ENCODE data around the gene STAT4.

The STAT4 gene

DNA sequence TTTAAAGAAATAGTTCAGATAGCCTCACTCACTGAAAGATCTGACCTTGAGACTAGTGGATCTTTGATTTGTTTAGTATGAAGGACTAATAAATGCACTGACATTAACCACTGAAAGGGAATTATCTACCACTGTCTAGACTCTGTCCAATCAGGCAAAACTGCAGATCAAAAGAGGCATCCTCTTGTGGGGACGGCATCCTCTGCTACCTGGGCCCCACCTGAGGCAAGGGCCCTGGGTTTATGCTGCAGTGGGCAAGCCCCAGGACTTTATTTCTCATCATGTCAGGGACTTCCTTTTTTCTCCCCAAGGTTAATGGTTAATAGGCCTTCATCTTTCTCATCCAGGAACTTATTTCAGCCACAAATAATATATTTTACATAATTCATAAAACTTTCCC lies 169.1 kb downstream of the STAT4 start:
- Histone ChIP-seq H3K36me3 (ENCODE audit: control insufficient read depth in 2 of 2, insufficient read depth in 1 of 2, low read length in 2 of 2) (peaks cover 16 to 75% of the 10 kb centered on the region in 2 experiments; a peak in 2 of 3 replicates), H3K4me3 (ENCODE audit: low read depth, low read length) (no peak overlapping the region), H3K4me1 (ENCODE audit: control insufficient read depth, insufficient read depth, low read length) (peaks cover 13% of the 10 kb centered on the region), H3K9me3 (ENCODE audit: control insufficient read depth, insufficient read depth, low read depth, low read length) (no peaks in the 10 kb centered on the region), H3K27ac (ENCODE audit: extremely low read depth, low read depth, low read length) (no peak overlapping the region)
- ChIA-PET POLR2A (no interaction called here), CTCF (interaction anchor here (0.6 kb wide), 1 partner anchor 10 kb away, joined by 7 read pairs; no protein-coding TSS in a partner anchor)
- TF ChIP-seq ZNF623 (tag by site-specific recombination; IDR thresholded peaks at IDR 0.05) (no peak), GLIS1 (tag by site-specific recombination; IDR thresholded peaks at IDR 0.05) (no peak), RBAK (tag by site-specific recombination; IDR thresholded peaks at IDR 0.05) (no peak), ZNF423 (tag by site-specific recombination; IDR thresholded peaks at IDR 0.05) (no peak), SP3 (tag by site-specific recombination; IDR thresholded peaks at IDR 0.05) (no peak), ZNF707 (tag by site-specific recombination; IDR thresholded peaks at IDR 0.05) (no peak), ZNF354C (tag by site-specific recombination; IDR thresholded peaks at IDR 0.05; ENCODE audit: borderline replicate concordance, low read depth) (no peak), KLF8 (tag by site-specific recombination; IDR thresholded peaks at IDR 0.05) (no peak), ZNF561 (tag by site-specific recombination; IDR thresholded peaks at IDR 0.05; ENCODE audit: borderline replicate concordance) (no peak), KLF1 (tag by site-specific recombination; IDR thresholded peaks at IDR 0.05) (no peak)
- TF ChIP-seq, protein P1, sequence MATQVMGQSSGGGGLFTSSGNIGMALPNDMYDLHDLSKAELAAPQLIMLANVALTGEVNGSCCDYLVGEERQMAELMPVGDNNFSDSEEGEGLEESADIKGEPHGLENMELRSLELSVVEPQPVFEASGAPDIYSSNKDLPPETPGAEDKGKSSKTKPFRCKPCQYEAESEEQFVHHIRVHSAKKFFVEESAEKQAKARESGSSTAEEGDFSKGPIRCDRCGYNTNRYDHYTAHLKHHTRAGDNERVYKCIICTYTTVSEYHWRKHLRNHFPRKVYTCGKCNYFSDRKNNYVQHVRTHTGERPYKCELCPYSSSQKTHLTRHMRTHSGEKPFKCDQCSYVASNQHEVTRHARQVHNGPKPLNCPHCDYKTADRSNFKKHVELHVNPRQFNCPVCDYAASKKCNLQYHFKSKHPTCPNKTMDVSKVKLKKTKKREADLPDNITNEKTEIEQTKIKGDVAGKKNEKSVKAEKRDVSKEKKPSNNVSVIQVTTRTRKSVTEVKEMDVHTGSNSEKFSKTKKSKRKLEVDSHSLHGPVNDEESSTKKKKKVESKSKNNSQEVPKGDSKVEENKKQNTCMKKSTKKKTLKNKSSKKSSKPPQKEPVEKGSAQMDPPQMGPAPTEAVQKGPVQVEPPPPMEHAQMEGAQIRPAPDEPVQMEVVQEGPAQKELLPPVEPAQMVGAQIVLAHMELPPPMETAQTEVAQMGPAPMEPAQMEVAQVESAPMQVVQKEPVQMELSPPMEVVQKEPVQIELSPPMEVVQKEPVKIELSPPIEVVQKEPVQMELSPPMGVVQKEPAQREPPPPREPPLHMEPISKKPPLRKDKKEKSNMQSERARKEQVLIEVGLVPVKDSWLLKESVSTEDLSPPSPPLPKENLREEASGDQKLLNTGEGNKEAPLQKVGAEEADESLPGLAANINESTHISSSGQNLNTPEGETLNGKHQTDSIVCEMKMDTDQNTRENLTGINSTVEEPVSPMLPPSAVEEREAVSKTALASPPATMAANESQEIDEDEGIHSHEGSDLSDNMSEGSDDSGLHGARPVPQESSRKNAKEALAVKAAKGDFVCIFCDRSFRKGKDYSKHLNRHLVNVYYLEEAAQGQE (tag by site-specific recombination; IDR thresholded peaks at IDR 0.05), result no peak

GRCh38 chr2:190981333-190981732 lies 169.5 kb downstream of the STAT4 start:
- no peaks in the 10 kb centered on the region for H3K9me3 ChIP-seq (ENCODE audit: control insufficient read depth, insufficient read depth, low read depth, low read length)
- H3K4me1 ChIP-seq (ENCODE audit: control insufficient read depth, insufficient read depth, low read length), result peaks cover 13% of the 10 kb centered on the region
- H3K27ac ChIP-seq (ENCODE audit: extremely low read depth, low read depth, low read length), result no peak overlapping the region; the same call in 1 of the 2 replicates
- CTCF ChIA-PET, result interaction anchor here (0.7 to 0.9 kb wide), 2 partner anchors 19 to 130 kb away, joined by 3 read pairs; no protein-coding TSS in a partner anchor
- POLR2A ChIA-PET, result no interaction called here
- peaks cover 16 to 77% of the 10 kb centered on the region in 2 experiments; a peak in 2 of 3 replicates for H3K36me3 ChIP-seq (ENCODE audit: control insufficient read depth in 2 of 2, insufficient read depth in 1 of 2, low read length in 2 of 2)
- TF ChIP-seq ZNF146 (tag by site-specific recombination; IDR thresholded peaks at IDR 0.05), result no peak
- H3K4me3 ChIP-seq (ENCODE audit: low read depth, low read length), result no peak overlapping the region

DNA sequence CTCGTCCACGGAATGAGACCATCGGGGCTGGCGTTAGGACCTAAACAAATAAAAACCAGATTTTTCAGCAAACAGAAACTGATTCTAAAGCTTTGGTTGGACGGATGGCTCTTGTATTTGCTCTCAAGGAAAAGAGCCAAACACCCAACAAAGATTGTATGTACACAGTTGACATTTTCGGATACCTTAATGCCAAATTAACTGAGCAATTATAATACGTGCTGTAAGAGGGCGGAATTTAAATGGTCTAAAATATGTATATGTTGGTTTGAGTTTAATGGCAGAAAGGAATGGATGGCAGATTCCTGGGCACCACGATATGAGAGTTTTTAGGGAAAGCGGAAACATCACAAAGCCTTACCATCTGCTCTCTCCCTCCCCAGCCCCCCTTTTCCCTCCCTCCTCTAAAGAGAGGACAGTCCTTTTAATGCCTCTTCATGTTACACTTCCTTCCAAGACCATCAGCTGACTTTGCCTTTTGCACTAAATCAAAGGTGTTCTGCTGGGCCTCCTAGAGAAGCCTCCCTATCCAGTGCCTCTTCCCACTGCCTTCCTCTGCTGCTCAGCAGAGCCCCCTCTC lies 170.1 kb downstream of the STAT4 start:
- Histone ChIP-seq H3K27ac (ENCODE audit: extremely low read depth, low read depth, low read length) (peak overlapping the region; percentile 86), H3K4me1 (ENCODE audit: control insufficient read depth, insufficient read depth, low read length) (peaks cover 13% of the 10 kb centered on the region), H3K9me3 (ENCODE audit: control insufficient read depth, insufficient read depth, low read depth, low read length) (no peaks in the 10 kb centered on the region), H3K36me3 (ENCODE audit: control insufficient read depth in 2 of 2, insufficient read depth in 1 of 2, low read length in 2 of 2) (peaks cover 16 to 77% of the 10 kb centered on the region in 2 experiments; a peak in 2 of 3 replicates), H3K4me3 (ENCODE audit: low read depth, low read length) (no peak overlapping the region)
- POLR2A ChIA-PET, result interaction anchor here (1.0 to 1.3 kb wide), 3 partner anchors 33 to 99 kb away, joined by 3 to 9 read pairs (median 4); no protein-coding TSS in a partner anchor
- CTCF ChIA-PET, result interaction anchor here (0.7 to 1.3 kb wide), 3 partner anchors 20 to 130 kb away, joined by 3 read pairs; no protein-coding TSS in a partner anchor
- TF ChIP-seq ZBTB21 (tag by site-specific recombination; IDR thresholded peaks at IDR 0.05), result no peak
- TF ChIP-seq, protein P2, sequence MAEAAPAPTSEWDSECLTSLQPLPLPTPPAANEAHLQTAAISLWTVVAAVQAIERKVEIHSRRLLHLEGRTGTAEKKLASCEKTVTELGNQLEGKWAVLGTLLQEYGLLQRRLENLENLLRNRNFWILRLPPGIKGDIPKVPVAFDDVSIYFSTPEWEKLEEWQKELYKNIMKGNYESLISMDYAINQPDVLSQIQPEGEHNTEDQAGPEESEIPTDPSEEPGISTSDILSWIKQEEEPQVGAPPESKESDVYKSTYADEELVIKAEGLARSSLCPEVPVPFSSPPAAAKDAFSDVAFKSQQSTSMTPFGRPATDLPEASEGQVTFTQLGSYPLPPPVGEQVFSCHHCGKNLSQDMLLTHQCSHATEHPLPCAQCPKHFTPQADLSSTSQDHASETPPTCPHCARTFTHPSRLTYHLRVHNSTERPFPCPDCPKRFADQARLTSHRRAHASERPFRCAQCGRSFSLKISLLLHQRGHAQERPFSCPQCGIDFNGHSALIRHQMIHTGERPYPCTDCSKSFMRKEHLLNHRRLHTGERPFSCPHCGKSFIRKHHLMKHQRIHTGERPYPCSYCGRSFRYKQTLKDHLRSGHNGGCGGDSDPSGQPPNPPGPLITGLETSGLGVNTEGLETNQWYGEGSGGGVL (tag by site-specific recombination; IDR thresholded peaks at IDR 0.05), result peak; percentile 40; the same call in 1 of the 2 replicates
- no peak for TF ChIP-seq ZBTB17 (tag by site-specific recombination; IDR thresholded peaks at IDR 0.05)
- TF ChIP-seq FEZF1 (tag by site-specific recombination; IDR thresholded peaks at IDR 0.05), result 0 out of 2 replicates have a peak, but pooled peaks have one; percentile 0
- TF ChIP-seq TRIM28 (IDR thresholded peaks at IDR 0.05; ENCODE audit: borderline replicate concordance, low read length), result 0 out of 2 replicates have a peak, but pooled peaks have one; percentile 1
- no peak for TF ChIP-seq ZNF626 (tag by site-specific recombination; IDR thresholded peaks at IDR 0.05)
- TF ChIP-seq PRDM6 (tag by site-specific recombination; IDR thresholded peaks at IDR 0.05), result no peak
- TF ChIP-seq SP3 (tag by site-specific recombination; IDR thresholded peaks at IDR 0.05), result no peak
- 0 out of 2 replicates have a peak, but pooled peaks have one; percentile 40 for TF ChIP-seq BCL6B (tag by site-specific recombination; IDR thresholded peaks at IDR 0.05)
- no peak for TF ChIP-seq ZNF37A (tag by site-specific recombination; IDR thresholded peaks at IDR 0.05)
- no peak for TF ChIP-seq ZNF654 (tag by site-specific recombination; IDR thresholded peaks at IDR 0.05; ENCODE audit: low read depth)

Data from HEK293 (cell line).